ENCODE results near the gene EXOSC5. TPM values are rescaled to one million over a fixed set of nuclear protein-coding genes. Genes with fewer than 3 reads are reported as not detected.
A peak's percentile ranks its signal among the peaks of the same experiment; 100 is the strongest.

EXOSC5 gene
- total and polyA plus RNA-seq, 9 of the 15 experiments (the other 6 are each of a cell fraction or from before 2014, with no cell fraction given) = 10.9 to 75.5 (median 37.8) TPM

DNA sequence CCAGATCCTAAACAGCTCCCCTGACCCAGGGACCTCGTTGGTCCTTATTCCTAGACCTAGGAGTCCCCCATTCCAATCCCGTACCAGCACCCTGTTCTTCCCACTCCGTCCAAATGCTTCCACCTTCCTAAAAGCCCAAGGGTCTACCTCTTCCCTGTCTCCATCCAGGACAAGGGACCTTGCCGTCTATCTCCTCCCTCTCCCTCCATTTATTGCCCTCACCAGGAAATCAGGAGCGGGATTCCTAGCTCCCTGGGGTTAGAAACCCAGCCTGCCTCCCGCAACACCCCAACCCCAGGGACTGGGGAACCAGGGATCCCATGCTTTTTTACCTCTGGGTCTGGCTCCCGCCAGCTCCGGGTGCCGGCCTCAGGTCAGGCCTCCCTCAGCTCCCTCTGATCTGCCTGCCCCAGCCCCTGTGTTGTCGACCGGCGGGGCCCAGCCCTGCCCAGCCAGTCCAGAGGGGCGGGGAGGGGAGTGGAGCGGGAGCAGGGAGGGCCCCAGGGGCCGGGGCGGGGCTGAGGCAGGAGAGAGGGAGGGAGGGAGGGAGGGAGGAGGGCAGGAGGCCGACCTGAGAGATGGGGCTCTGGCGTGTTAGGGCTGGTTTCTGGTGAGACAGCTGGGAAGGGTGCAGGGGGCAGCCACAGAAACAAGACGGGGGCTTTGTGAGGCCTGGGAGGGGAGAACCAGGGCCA, 29.9 kb upstream of the EXOSC5 start, which contains the start of gene B3GNT8 (continued):
- TF ChIP-seq E2F1 (CRISPR knock-in tag; IDR thresholded peaks at IDR 0.05) (no peak), SRSF3 (IDR thresholded peaks at IDR 0.05; ENCODE audit: insufficient read depth, low read length) (no peak), MNT (conservative IDR thresholded peaks at IDR 0.05) (no peak), ARID2 (IDR thresholded peaks at IDR 0.05) (no peak), CBX1 (IDR thresholded peaks at IDR 0.05; ENCODE audit: low read depth) (no peak), ZNF77 (CRISPR knock-in tag; IDR thresholded peaks at IDR 0.05) (no peak), ZSCAN32 (CRISPR knock-in tag; IDR thresholded peaks at IDR 0.05) (no peak), MAZ (CRISPR knock-in tag; conservative IDR thresholded peaks at IDR 0.05 in 1 of 2, IDR thresholded peaks at IDR 0.05 in 1 of 2) (peak; percentile 81 to 96), MEF2D (tag; conservative IDR thresholded peaks at IDR 0.05; ENCODE audit: low read depth) (no peak), ZNF778 (CRISPR knock-in tag; IDR thresholded peaks at IDR 0.05) (no peak), ZFP1 (CRISPR knock-in tag; IDR thresholded peaks at IDR 0.05) (no peak), BACH1 (tag; IDR thresholded peaks at IDR 0.05) (no peak), ESRRA (IDR thresholded peaks at IDR 0.05; ENCODE audit: borderline replicate concordance, low read depth) (no peak), NR2C2 (CRISPR knock-in tag; IDR thresholded peaks at IDR 0.05) (no peak), NR2C2 (tag; IDR thresholded peaks at IDR 0.05) (no peak), GABPB2 (CRISPR knock-in tag; conservative IDR thresholded peaks at IDR 0.05) (no peak), ZNF639 (CRISPR knock-in tag; conservative IDR thresholded peaks at IDR 0.05 in 1 of 2, IDR thresholded peaks at IDR 0.05 in 1 of 2) (no peak), CREM (IDR thresholded peaks at IDR 0.05; ENCODE audit: low read depth) (no peak), TAF1 (IDR thresholded peaks at IDR 0.05; ENCODE audit: control insufficient read depth, extremely low read depth, insufficient read depth, low read length, severe bottlenecking) (peak; percentile 44), RHOXF2B (CRISPR knock-in tag; conservative IDR thresholded peaks at IDR 0.05) (no peak)
- TF ChIP-seq, protein P1, sequence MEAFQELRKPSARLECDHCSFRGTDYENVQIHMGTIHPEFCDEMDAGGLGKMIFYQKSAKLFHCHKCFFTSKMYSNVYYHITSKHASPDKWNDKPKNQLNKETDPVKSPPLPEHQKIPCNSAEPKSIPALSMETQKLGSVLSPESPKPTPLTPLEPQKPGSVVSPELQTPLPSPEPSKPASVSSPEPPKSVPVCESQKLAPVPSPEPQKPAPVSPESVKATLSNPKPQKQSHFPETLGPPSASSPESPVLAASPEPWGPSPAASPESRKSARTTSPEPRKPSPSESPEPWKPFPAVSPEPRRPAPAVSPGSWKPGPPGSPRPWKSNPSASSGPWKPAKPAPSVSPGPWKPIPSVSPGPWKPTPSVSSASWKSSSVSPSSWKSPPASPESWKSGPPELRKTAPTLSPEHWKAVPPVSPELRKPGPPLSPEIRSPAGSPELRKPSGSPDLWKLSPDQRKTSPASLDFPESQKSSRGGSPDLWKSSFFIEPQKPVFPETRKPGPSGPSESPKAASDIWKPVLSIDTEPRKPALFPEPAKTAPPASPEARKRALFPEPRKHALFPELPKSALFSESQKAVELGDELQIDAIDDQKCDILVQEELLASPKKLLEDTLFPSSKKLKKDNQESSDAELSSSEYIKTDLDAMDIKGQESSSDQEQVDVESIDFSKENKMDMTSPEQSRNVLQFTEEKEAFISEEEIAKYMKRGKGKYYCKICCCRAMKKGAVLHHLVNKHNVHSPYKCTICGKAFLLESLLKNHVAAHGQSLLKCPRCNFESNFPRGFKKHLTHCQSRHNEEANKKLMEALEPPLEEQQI (IDR thresholded peaks at IDR 0.05) = no peak
